Stomach (tissue), 19 donors: ENCODE data around the gene TADA2A. TPM values are rescaled to one million over a fixed set of nuclear protein-coding genes. Genes with fewer than 3 reads are reported as not detected.

Source experiments
- DNase-seq, 2 donors: peaks; one replicate each; pipeline versions ENCODE4 v3.0.0 to v3.0.0-alpha.2; 2013 to 2019
- H3K27ac ChIP-seq, 5 donors: fragments of 200-600 bp in 4 of 5; sonication (generic) in 4 of 5; one replicate each; pipeline ENCODE4 v1.5.1; 2013 to 2019; ENCODE audit warnings: mild to moderate bottlenecking in 1 of 5, moderate library complexity in 1 of 5
- H3K27me3 ChIP-seq, 3 donors: fragments of 200-600 bp; sonication (generic); one replicate each; pipeline ENCODE4 v1.5.1; 2017 to 2019; ENCODE audit warnings: mixed run types in 1 of 3
- H3K36me3 ChIP-seq, 4 donors: fragments of 200-600 bp; sonication (generic); 1 replicate in 3 of 4; 2 replicates in 1 of 4; pipeline ENCODE4 v1.5.1; 2016 to 2019
- H3K4me1 ChIP-seq, 4 donors: fragments of 200-600 bp; sonication (generic); one replicate each; pipeline ENCODE4 v1.5.1; 2016 to 2019
- H3K4me3 ChIP-seq, 4 donors: fragments of 200-600 bp; sonication (generic) in 3 of 4; one replicate each; pipeline ENCODE4 v1.5.1; 2016 to 2019; ENCODE audit warnings: mild to moderate bottlenecking in 1 of 4
- H3K9me3 ChIP-seq, 4 donors: fragments of 200-600 bp; sonication (generic); one replicate each; pipeline ENCODE4 v1.5.1; 2016 to 2019
- CTCF ChIP-seq, 7 experiments: fragments of 450-650 bp in 4 of 7; fragments of 200-600 bp in 3 of 7; sonication (generic) in 3 of 7; IDR thresholded peaks; one replicate each; pipeline ENCODE4 v1.5.1; 2016 to 2019; ENCODE audit warnings: antibody characterized with exemption in 7 of 7, control low read depth in 2 of 7, mild to moderate bottlenecking in 1 of 7
- EP300 ChIP-seq: sonication (generic); formaldehyde crosslinking; IDR thresholded peaks from one replicate; pipeline ENCODE4 v1.6.1; 2017; ENCODE audit warnings: antibody characterized with exemption
- POLR2A ChIP-seq, 4 donors: fragments of 450-650 bp; IDR thresholded peaks; one replicate each; pipeline ENCODE4 v1.6.1; 2016; ENCODE audit warnings: antibody characterized with exemption in 4 of 4, control low read depth in 2 of 4, mild to moderate bottlenecking in 1 of 4, moderate library complexity in 1 of 4
- POLR2AphosphoS5 ChIP-seq, 3 donors: sonication (generic); formaldehyde crosslinking; IDR thresholded peaks; one replicate each; pipeline ENCODE4 v1.6.1; 2016; ENCODE audit warnings: antibody characterized with exemption in 3 of 3
- WGBS, 5 donors: extraction: QIAGEN DNeasy Blood & Tissue Kit in 3 of 5; methylation state at CpG; one replicate each; pipeline versions ENCODE4 v1.1.5 to v1.1.7; 2013 to 2018; 5-methylcytosine and 5-hydroxymethylcytosine counted together
- intact Hi-C: fragments of 100-400 bp; cut with DNase I; formaldehyde crosslinking; loops from one replicate; pipeline ENCODE4 v1.15.1; 2023; ENCODE audit warnings: low total_unique reads
- long read RNA-seq, 10 donors: transcript quantifications; one replicate each; lab custom pipeline, GENCODE V29; 2026
- polyA plus RNA-seq, 3 donors: library from polyadenylated mRNA; stranded (reverse); fragments of 200-250 nt; gene quantifications; one replicate each; pipeline ENCODE4 v1.2.3, GENCODE V29; 2013
- total RNA-seq, 5 donors: library from RNA; depleted of rRNA; stranded (reverse); fragments of >200 nt; gene quantifications; one replicate each; pipeline versions ENCODE4 v1.1.0 to v1.2.3, GENCODE V29; 2014 to 2016
- donor health status: healthy with polysubstance abuse.
- donor health status: Bipolar disorder and iron deficiency.
- donor health status: healthy.

The TADA2A gene, protein sequence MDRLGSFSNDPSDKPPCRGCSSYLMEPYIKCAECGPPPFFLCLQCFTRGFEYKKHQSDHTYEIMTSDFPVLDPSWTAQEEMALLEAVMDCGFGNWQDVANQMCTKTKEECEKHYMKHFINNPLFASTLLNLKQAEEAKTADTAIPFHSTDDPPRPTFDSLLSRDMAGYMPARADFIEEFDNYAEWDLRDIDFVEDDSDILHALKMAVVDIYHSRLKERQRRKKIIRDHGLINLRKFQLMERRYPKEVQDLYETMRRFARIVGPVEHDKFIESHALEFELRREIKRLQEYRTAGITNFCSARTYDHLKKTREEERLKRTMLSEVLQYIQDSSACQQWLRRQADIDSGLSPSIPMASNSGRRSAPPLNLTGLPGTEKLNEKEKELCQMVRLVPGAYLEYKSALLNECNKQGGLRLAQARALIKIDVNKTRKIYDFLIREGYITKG
- total RNA-seq, result 10 to 100 TPM in 4 of 5 donors, 1 to 10 TPM in 1; 8.0 to 54.3 (median 19.0) TPM
- polyA plus RNA-seq, result 1 to 10 TPM; 6.5 to 8.2 (median 6.8) TPM
- long read RNA-seq, donor 1, result 0 reads
- long read RNA-seq, donor 2, full-length matches to known transcripts, result 2 of 2 reads
- long read RNA-seq, donor 2, partial matches to known transcripts, result 0 of 2 reads
- long read RNA-seq, donor 2, other reads (novel, unspliced or antisense), result 0 of 2 reads
- long read RNA-seq, donor 3, result 0 reads
- long read RNA-seq, donor 4, result 0 reads
- long read RNA-seq, donor 5, partial matches to known transcripts, result 0 of 1 reads
- long read RNA-seq, donor 5, other reads (novel, unspliced or antisense), result 0 of 1 reads
- long read RNA-seq, donor 6, partial matches to known transcripts, result 0 of 1 reads
- long read RNA-seq, donor 6, other reads (novel, unspliced or antisense), result 0 of 1 reads
- long read RNA-seq, donor 7, full-length matches to known transcripts, result 4 of 4 reads
- long read RNA-seq, donor 7, partial matches to known transcripts, result 0 of 4 reads
- long read RNA-seq, donor 7, other reads (novel, unspliced or antisense), result 0 of 4 reads
- long read RNA-seq, donor 8, full-length matches to known transcripts, result 3 of 3 reads
- long read RNA-seq, donor 8, partial matches to known transcripts, result 0 of 3 reads
- long read RNA-seq, donor 8, other reads (novel, unspliced or antisense), result 0 of 3 reads
- long read RNA-seq, donor 9, full-length matches to known transcripts, result 2 of 2 reads
- long read RNA-seq, donor 9, partial matches to known transcripts, result 0 of 2 reads
- long read RNA-seq, donor 9, other reads (novel, unspliced or antisense), result 0 of 2 reads
- long read RNA-seq, donor 10, result 0 reads

DNA sequence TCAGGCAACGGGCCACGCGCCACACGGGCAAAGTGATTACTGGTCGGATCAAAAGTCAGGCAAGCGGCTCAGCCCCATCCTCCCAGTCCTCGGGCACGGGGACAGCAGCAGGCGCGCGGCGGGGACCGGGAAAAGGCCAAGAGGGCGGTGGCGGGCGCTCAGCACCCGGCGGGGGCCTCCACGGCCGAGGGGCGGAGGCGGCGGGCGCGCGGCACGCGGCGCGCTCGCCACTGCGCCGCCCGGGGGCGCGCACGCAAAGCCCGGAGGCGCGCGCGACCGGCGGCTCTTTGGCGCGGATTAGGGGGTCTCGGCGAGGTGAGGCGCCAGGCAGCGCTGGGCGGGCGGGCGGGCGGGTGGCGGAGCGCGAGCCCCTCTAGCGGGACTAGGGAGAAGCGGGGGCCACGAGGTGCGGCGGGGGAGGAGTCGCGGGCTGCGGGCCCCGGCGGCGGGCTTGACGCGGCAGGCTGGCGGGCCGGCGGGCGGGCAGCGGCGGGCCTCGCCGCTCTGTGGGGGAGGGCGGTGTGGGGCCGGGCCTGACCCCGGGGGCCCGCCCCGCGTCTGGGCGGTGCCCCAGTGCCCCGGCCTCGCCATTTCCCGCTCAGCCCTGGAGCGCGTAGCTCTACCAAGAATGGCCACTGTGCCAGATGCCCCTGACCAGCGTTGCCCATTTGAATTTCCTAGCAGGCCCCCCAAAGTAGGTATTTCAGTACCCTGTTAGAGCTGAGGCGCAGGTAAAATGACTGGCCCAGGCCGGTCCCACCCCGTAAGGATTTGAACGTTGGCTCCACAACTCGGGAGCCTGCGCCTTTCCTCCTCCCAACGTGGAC lies at the start of gene TADA2A, which contains the start of gene ACACA:
Gene TADA2A, plus strand, starts transcription at position 252 of the 827 bp plus-strand sequence. CDS start 4,480 bp downstream, outside the sequence.
Gene ACACA, minus strand, starts transcription at position 202 of the 827 bp plus-strand sequence. CDS start 537 bp downstream, outside the sequence.
- peak within 1 kb of the TSS; percentile 65 to 82 (median 77) for H3K4me3 ChIP-seq
- no peaks in the 10 kb centered on the region for H3K9me3 ChIP-seq
- DNase-seq, result peak; percentile 82 to 93
- 0 to 1% (median 0%) methylated on average over 29 to 98 of the region's 98 CpGs for WGBS, 5 donors
- H3K27me3 ChIP-seq, result no peaks in the 10 kb centered on the region
- intact Hi-C loops, result no loop called here
- H3K27ac ChIP-seq, result peak within 1 kb of the TSS; percentile 91 to 98 (median 94)
- peak; percentile 49 for TF ChIP-seq EP300
- peak in 1 of 4 donors; percentile 13 for TF ChIP-seq POLR2A (IDR thresholded peaks at IDR 0.05)
- peak; percentile 46 to 78 (median 71) for TF ChIP-seq POLR2AphosphoS5 (IDR thresholded peaks at IDR 0.05)
- peak in 2 of 7 experiments; percentile 1 to 9 for TF ChIP-seq CTCF (IDR thresholded peaks at IDR 0.05)
- H3K4me1 ChIP-seq, result peaks cover 12 to 44% (median 34%) of the 10 kb centered on the region in 4 donors
- peaks cover 0 to 19% (median 13%) of the 10 kb centered on the region in 4 donors for H3K36me3 ChIP-seq

DNA sequence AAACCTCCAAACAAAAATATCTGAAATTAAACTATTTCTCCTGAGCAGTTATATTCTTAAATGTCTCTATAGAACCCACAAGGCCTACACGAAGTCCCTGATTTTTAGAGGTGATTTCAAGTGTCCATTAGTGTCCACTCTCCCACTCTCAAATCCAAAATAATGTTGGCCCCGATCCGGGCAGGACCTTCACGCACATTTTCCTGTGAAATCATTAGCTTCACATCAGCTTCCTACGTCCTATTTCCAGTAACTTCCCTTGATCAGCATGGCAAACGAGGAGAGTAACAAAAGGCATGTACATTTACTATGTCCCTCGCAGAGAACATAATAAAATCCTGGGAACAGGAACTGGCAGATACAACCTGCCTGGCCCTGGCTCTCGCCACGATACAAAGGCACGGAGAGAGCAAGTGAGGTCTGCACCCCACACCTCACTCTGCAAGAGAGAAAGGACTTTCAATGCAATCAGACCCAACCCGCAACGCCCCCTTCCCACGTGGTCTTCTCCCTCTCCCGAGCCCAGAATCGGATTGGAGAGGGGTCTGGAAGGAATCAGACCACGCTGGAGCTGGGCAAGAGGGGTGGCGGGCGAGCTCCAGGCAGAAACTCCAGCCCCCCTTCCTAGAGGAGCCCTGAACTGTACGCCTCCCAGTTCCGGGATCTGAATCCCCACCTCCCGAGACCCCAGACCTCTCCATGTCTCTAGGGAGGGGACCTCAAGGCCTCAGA lies 48.4 kb upstream of the TADA2A start:
- Histone ChIP-seq H3K9me3 (no peaks in the 10 kb centered on the region), H3K4me3 (peak overlapping the region; percentile 63 to 94 (median 86)), H3K4me1 (peaks cover 24 to 43% (median 30%) of the 10 kb centered on the region in 4 donors), H3K27ac (peak overlapping the region; percentile 83 to 92 (median 87)), H3K27me3 (no peaks in the 10 kb centered on the region), H3K36me3 (peaks cover 0 to 6% (median 0%) of the 10 kb centered on the region in 4 donors)
- intact Hi-C loops, result no loop called here
- TF ChIP-seq POLR2A (IDR thresholded peaks at IDR 0.05) (no peak), POLR2AphosphoS5 (IDR thresholded peaks at IDR 0.05) (no peak), CTCF (IDR thresholded peaks at IDR 0.05) (no peak), EP300 (no peak)
- DNase-seq, result peak; percentile 43 to 85
- WGBS, 5 donors, result 1 to 2% (median 2%) methylated on average over 21 of the region's 21 CpGs

DNA sequence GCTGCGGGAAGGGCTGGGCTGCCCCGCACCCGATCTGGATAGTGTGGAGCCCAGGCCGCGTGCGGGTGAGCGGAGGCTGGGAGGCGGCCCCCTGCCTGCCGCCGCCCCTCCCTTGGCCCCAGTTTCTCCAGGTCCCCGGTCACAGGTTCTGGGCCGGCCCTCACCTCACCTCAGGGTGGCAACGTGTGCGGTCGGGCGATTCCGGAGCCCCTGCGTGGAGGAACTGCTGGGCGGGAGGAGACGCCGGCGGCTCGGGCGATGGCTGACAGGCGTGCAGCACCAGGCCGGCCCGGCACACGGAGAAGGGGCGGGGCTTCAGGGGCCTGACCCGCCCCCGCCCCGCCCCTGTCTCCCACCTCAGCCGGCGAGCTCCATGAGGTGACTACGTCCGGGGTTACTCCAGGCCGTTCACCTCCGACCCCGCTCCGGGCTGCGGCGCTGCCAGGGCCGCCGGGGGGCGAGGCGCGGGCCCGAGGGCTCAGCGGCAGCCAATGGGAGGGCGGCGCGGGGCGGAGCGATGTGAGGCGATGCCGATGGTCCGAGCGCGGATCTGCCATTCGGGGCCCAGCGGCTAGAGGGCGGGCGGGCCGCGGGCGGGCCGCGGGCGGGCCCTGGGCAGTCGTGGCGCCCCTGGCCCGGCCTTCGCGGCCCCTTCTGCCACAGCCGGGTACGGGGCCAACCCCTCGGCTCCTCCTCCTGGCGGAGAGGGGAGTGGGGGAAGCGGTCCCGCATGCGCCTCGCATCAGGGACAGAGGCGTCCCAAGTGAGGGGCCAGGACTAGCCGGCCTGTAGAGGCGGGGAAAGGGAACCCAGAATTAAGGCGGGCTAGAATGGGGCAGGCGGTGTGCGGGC lies 47.6 kb upstream of the TADA2A start:
- Histone ChIP-seq H3K27ac (peak overlapping the region; percentile 83 to 92 (median 87)), H3K36me3 (no peaks in the 10 kb centered on the region), H3K4me1 (peaks cover 24 to 43% (median 30%) of the 10 kb centered on the region in 4 donors), H3K9me3 (no peaks in the 10 kb centered on the region), H3K27me3 (no peaks in the 10 kb centered on the region), H3K4me3 (peak overlapping the region; percentile 63 to 94 (median 86))
- no peak for TF ChIP-seq EP300
- peak; percentile 40 to 63 (median 50) for TF ChIP-seq POLR2AphosphoS5 (IDR thresholded peaks at IDR 0.05)
- TF ChIP-seq POLR2A (IDR thresholded peaks at IDR 0.05), result no peak
- TF ChIP-seq CTCF (IDR thresholded peaks at IDR 0.05), result peak in 3 of 7 experiments; percentile 33 to 62 (median 36)
- WGBS, 5 donors, result 0 to 2% (median 0%) methylated on average over 10 to 85 of the region's 88 CpGs
- intact Hi-C loops, result no loop called here
- DNase-seq, result peak; percentile 95 to 98
